HG02610 (cell line): ENCODE data around the gene MGMT.

Experiments
- ATAC-seq: cut with Tn5 transposase; IDR thresholded peaks from one replicate; pipeline ENCODE4 v1.9.1; 2021; ENCODE audit warnings: mild to moderate bottlenecking, moderate library complexity; ENCODE audit not compliant: unreplicated experiment

The MGMT gene

DNA sequence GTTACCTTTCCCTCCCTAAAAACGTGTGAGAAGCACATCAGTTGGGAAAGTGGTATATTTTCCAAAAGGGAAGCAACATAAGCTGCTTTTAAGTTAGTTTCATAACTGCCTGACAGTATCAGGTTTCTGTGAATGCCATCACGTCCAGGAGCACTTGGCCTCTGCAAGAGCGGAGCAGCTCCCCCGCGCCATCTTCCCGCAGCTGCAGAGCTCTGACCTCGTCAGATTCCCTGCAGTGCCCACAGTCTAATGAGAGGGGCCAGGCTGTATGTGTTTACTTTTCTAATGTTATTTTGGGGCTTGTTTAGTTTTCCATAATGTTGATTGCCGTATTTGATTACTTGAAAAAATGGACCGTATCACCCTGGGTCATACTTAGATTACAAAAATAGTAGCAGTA lies 74.2 kb downstream of the MGMT start:
- no peak for ATAC-seq

DNA sequence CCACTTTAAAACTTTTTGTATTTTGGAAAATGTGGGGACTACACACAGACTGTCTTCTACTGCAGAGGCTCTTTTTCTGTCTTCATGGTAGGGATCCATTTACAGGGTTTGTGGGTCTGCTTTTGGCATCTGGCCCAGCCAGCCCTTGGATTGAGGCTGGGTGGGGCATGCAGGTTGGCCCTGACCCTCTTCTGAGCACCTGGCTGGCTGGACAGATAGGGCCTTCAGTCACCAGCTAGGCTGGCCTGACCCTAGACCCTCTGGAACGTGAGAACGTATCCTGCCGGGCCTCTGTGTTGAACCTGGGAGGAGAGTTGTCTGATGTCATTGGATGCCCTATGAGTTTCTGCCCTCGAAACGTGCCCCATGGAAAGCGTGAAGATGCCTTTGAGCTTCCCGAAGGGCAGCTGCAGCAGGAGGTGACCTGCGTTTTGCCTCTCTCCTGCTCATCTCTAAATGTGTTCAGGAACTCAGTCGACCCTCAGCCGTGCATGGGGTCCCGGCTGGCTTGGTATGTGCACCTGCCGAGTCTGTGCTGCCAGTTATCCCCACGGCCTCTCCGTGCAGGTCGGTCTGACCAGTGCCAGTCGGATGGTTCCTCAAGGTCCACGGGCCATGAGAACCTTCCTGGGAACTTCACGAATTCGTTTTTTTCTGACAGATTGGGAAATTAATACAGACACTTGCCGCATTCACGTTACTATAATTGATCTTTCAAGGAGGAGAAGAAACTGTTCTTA lies 74.9 kb downstream of the MGMT start:
- no peak for ATAC-seq

GRCh38 chr10:129542589-129542988 lies 75.5 kb downstream of the MGMT start:
- ATAC-seq: no peak

DNA sequence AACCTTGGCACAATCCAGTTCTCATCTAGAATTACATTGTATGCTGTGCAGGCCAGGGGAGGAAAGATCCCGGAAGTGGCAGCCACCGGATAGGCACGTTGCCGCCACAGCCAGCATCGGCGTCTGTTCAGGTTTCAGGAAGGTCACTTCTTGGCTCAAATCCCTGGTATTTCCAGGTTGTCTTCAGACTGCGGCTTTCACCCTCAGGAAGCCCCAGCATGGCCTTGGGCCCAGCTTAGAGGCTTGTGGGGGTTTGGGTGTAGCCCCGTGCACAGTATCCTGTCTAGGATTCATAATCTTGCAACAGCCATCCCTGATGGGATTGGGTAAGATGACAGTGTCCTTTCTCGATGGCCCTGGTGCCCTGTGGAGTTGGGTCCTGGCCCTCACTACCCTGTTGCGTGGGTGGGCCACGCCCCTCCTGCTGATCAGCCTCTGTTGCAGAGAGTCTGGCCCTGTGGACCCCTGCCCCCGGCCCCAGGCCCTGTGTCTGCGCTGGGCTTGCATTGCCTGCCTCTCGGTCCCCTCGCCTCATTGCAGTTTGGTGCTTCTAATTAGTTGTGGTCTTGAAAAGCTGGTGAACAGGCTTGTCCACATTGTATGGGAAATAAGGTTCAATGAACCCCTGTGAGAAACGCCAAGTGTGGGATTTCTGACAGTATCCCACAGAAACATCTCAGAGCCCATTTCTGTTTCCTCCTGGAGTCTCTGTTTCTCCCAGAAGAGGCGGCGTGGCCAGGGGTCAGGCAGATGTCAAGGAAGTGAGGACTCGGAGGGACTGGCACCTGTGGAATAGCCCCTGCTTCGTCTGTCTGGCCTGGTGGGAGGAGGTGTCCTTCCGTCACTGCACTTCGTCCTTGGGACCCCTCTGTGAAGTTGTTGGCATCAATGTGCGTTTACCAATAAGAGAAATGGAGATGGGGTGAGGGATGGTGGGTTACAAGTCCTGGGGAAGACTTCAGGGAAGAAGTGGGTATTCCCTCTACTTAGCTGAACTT lies 77.5 kb downstream of the MGMT start:
- no peak for ATAC-seq

GRCh38 chr10:129545261-129545660 lies 78.2 kb downstream of the MGMT start:
- no peak for ATAC-seq

DNA sequence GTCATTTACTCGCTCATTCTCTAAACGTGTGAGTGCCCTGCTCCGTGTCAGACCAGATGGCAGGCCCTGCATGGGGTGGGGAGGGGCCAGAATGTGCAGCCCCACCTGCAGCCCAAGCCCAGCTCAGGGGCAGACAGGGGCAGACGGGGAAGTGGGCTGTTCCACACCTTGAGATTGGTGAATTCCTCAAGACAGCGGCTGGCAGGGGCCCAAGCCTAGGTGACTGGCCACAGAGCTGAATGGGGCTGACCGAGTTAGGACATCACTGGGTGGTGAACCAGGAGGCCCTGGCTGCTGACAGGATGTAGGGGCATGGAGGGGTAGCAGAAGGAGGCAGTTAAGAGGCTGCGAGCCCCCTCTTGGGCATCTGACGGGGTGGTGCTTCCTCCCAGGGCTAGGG lies 79.1 kb downstream of the MGMT start:
- no peak for ATAC-seq

DNA sequence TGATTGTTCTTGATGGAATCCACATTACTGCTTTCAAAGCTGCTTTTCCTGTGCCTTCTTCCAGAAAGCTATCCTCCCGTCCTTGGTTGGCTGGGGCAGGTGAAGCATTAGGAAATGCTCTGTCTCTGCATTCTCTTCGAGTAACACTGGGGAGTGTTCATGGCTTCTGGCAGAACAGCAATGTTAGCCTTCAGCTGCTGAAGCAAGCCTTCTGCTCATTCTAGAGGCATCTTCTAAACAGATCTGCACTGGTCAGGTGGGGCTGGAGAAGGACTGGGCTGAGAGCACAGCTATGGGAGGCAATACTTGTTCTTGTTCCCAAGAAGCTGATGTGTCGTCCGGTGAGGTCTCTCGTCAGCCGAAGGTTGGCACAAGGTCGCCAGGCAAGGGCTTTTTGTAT lies 80.6 kb downstream of the MGMT start:
- no peak for ATAC-seq

GRCh38 chr10:129548600-129548999 lies 81.6 kb downstream of the MGMT start:
- ATAC-seq: no peak

- no peak for ATAC-seq
Measured at GRCh38 chr10:129550076-129550475, 83.0 kb downstream of the MGMT start.

DNA sequence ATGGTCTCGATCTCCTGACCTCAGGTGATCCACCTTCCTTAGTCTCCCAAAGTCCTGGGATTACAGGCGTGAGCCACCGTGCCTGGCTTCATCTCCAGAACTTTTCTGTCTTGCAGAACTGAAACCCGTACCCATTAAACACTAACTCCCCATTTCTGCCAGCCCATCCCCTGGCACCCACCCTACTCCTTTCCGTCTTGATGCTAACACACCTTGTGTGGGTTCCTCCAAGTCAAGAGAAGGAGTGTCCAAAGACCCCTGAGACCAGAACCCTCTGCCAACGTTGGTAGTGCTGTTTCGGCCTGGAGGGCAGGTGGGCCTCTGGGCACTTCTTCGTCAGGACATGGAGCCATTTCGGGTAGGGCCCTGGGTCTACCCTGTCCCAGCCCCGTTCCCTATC lies 83.6 kb downstream of the MGMT start:
- no peak for ATAC-seq

DNA sequence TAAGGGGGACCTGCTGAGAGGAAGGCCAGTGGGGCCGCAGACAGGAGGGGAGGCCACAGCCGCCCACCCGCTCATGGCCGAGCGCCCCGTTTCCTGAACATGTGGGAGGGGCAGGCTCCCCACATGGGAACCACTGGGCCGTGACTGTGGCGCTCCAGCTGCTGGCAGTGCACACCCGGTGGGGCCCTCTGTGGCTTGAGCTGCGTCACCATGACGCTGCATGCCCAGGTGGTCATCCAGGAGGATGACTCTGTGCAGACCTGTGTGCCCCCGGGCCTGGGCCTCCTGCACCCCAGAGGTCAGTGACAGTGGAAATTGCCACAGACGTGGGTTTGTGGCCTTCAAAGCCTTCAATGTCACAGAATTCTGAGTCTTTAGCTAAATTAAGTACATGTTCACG lies 85.1 kb downstream of the MGMT start:
- ATAC-seq: no peak

- no peak for ATAC-seq
Measured at GRCh38 chr10:129553928-129554327, 86.9 kb downstream of the MGMT start.

- no peak for ATAC-seq
Measured at GRCh38 chr10:129556316-129556715, 89.3 kb downstream of the MGMT start.

- ATAC-seq: no peak
Measured at GRCh38 chr10:129560361-129560760, 93.3 kb downstream of the MGMT start.

- ATAC-seq: no peak
Measured at GRCh38 chr10:129562487-129562886, 95.4 kb downstream of the MGMT start.

- ATAC-seq: no peak
Measured at GRCh38 chr10:129564923-129565322, 97.9 kb downstream of the MGMT start.

GRCh38 chr10:129568583-129569344 lies 101.7 kb downstream of the MGMT start:
- no peak for ATAC-seq

GRCh38 chr10:129570185-129570584 lies 103.1 kb downstream of the MGMT start:
- ATAC-seq: no peak

GRCh38 chr10:129579228-129579627 lies 112.2 kb downstream of the MGMT start:
- ATAC-seq: no peak

DNA sequence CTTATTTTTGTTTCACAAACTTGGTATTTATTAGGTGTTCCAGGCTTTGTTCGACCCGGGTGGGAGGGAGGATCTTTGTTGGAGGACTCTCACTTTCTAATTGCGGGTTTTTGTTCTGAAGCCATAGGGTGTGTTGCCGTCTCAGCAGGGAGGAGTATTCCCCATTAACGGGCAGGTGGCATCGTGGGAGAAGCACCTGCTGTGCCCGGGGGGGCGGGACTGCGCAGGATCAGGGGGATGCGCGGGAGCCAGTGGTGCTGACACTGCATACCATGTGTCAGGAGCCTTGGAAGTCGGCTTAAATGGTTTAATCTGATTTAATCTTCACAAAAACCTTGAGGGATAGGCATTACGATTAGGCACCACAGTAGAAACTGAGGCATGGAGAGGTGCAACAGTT lies 113.0 kb downstream of the MGMT start:
- ATAC-seq: no peak

- ATAC-seq: no peak
Measured at GRCh38 chr10:129580901-129581300, 113.9 kb downstream of the MGMT start.
